ENCODE results near the gene HPGD. TPM values are rescaled to one million over a fixed set of nuclear protein-coding genes. Genes with fewer than 3 reads are reported as not detected.

Gene HPGD
- total RNA-seq, 4 donors from 2014 or later, result 69.0 to 143 (median 108) TPM

DNA sequence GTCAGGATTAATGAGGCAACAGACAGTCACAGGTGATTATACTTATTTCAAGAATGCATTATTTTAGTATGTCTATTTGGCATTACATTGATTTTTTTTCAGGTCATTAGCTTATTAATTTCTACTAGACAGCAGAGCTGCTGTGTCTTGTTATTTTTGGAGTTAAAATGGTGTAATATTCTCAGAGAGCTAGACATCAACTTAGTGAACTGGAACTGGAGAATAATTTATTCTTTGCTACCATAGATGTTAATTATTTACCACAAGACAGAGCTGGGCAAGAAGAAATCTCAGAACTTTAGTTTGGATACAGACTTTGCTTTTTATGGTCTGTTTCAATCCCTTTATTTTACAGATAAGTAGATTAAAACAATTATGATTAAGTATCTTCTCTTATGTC, 10.2 kb upstream of the HPGD start:
- Histone ChIP-seq H3K27me3 (no peaks in the 10 kb centered on the region), H3K4me3 (no peak overlapping the region), H3K36me3 (no peaks in the 10 kb centered on the region), H3K27ac (no peak overlapping the region), H3K4me1 (no peaks in the 10 kb centered on the region), H3K9me3 (no peaks in the 10 kb centered on the region)
- TF ChIP-seq POLR2AphosphoS5 (IDR thresholded peaks at IDR 0.05) (no peak), EP300 (IDR thresholded peaks at IDR 0.05) (no peak), POLR2A (IDR thresholded peaks at IDR 0.05) (no peak)
- TF ChIP-seq, protein P1, sequence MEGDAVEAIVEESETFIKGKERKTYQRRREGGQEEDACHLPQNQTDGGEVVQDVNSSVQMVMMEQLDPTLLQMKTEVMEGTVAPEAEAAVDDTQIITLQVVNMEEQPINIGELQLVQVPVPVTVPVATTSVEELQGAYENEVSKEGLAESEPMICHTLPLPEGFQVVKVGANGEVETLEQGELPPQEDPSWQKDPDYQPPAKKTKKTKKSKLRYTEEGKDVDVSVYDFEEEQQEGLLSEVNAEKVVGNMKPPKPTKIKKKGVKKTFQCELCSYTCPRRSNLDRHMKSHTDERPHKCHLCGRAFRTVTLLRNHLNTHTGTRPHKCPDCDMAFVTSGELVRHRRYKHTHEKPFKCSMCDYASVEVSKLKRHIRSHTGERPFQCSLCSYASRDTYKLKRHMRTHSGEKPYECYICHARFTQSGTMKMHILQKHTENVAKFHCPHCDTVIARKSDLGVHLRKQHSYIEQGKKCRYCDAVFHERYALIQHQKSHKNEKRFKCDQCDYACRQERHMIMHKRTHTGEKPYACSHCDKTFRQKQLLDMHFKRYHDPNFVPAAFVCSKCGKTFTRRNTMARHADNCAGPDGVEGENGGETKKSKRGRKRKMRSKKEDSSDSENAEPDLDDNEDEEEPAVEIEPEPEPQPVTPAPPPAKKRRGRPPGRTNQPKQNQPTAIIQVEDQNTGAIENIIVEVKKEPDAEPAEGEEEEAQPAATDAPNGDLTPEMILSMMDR (IDR thresholded peaks at IDR 0.05), result no peak
- no peak for DNase-seq (ENCODE audit: low spot score in 2 of 2)

DNA sequence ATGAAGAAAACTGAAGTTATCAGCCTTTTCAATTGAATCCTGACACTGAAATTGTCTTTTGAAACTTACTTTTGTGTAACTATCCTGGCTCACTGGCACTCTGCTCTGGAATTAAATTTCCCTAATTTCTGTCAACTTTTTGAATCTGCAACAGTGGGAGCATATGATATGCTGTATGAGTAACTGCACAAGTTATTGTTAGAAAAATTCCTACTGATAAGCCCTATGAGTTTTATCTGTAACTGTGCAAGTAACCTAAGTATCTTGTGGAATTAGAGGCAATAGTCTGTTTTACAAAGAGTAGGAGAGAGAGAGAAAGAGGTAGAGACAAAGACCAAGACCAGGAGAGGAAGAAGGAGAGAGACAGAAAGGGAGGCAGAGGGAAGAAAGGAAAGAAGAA, 9.2 kb upstream of the HPGD start:
- H3K27me3 ChIP-seq, result no peaks in the 10 kb centered on the region
- H3K27ac ChIP-seq, result no peak overlapping the region
- no peaks in the 10 kb centered on the region for H3K36me3 ChIP-seq
- TF ChIP-seq POLR2AphosphoS5 (IDR thresholded peaks at IDR 0.05), result no peak
- no peak for TF ChIP-seq POLR2A (IDR thresholded peaks at IDR 0.05)
- no peak for TF ChIP-seq EP300 (IDR thresholded peaks at IDR 0.05)
- TF ChIP-seq, protein P1 (IDR thresholded peaks at IDR 0.05), result no peak
- no peaks in the 10 kb centered on the region for H3K4me1 ChIP-seq
- no peaks in the 10 kb centered on the region for H3K9me3 ChIP-seq
- DNase-seq (ENCODE audit: low spot score in 2 of 2), result no peak
- H3K4me3 ChIP-seq, result no peak overlapping the region

DNA sequence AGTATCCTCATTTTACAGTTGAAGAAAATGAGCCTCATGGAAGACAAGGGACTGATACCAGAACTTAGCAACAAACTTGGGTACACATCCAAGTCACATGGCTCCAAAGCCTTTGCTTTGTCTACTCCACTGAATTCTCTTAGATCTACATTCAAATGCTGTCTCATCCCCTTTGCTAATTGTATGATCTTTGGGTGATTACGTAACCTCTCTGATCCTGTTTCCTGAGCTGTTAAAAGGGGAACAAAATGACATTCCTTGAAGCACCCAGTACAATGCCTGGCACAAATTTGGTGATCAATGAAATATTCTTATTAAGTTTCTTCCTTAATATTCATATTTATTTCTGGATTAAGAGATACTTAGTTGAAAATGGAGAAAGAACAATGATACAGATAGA, 5.9 kb upstream of the HPGD start:
- H3K27me3 ChIP-seq, result no peaks in the 10 kb centered on the region
- H3K36me3 ChIP-seq, result no peaks in the 10 kb centered on the region
- H3K4me3 ChIP-seq, result no peak overlapping the region
- H3K9me3 ChIP-seq, result no peaks in the 10 kb centered on the region
- TF ChIP-seq, protein P1 (IDR thresholded peaks at IDR 0.05), result no peak
- TF ChIP-seq POLR2AphosphoS5 (IDR thresholded peaks at IDR 0.05) (no peak), EP300 (IDR thresholded peaks at IDR 0.05) (no peak)
- H3K4me1 ChIP-seq, result peaks cover 7% of the 10 kb centered on the region
- 84% methylated on average over 1 of the region's 1 CpG for WGBS
- DNase-seq (ENCODE audit: low spot score in 2 of 2), result no peak
- no peak overlapping the region for H3K27ac ChIP-seq

DNA sequence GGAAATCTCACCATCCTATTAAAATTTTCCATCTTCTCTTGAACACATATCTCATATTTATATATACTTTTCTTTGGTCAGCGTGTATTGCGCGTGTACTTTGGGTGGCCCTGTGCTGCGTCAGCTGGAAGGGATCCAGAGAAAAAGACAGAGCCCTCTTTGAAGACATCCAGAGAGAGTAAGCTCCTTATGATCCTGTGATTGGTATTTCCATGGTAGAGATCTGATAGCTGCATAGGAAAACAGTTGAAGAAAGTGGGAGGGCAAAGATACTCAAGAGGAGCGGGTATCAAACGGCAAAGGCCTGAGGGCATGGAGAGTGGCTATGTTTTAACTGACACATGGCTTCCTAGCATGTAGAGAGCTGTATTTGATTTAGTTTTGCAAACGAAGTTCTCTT, 4.4 kb upstream of the HPGD start:
- Histone ChIP-seq H3K27ac (no peak overlapping the region), H3K4me3 (no peak overlapping the region), H3K4me1 (peaks cover 7% of the 10 kb centered on the region), H3K36me3 (no peaks in the 10 kb centered on the region), H3K27me3 (no peaks in the 10 kb centered on the region), H3K9me3 (no peaks in the 10 kb centered on the region)
- DNase-seq (ENCODE audit: low spot score in 2 of 2), result no peak
- WGBS, result 75% methylated on average over 7 of the region's 7 CpGs
- TF ChIP-seq, protein P1 (IDR thresholded peaks at IDR 0.05), result no peak
- TF ChIP-seq POLR2A (IDR thresholded peaks at IDR 0.05), result no peak
- TF ChIP-seq EP300 (IDR thresholded peaks at IDR 0.05), result no peak
- no peak for TF ChIP-seq POLR2AphosphoS5 (IDR thresholded peaks at IDR 0.05)

DNA sequence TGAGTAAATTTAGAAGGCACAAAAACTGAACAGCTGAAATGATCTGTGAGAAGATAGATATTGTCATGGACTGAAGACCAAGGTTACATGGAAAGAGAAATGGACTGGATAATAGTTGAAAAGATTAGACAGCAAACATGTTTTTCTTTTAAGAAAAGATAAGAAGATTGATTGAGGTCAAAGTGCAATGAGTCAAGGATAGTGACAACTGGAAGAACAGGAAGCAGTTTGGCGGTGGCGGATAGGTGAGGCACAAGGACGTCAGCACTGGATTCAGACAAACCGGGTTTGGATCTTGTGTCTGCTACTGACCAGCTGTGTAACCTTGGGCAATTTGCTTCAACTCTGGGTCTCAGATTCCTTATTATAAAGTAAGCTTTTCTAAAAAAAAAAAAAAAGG, 2.0 kb upstream of the HPGD start:
- no peak overlapping the region for H3K27ac ChIP-seq
- TF ChIP-seq, protein P1 (IDR thresholded peaks at IDR 0.05), result no peak
- TF ChIP-seq EP300 (IDR thresholded peaks at IDR 0.05) (no peak), POLR2A (IDR thresholded peaks at IDR 0.05) (no peak), POLR2AphosphoS5 (IDR thresholded peaks at IDR 0.05) (no peak)
- DNase-seq (ENCODE audit: low spot score in 2 of 2), result no peak
- H3K4me3 ChIP-seq, result no peak overlapping the region
- H3K4me1 ChIP-seq, result peaks cover 11% of the 10 kb centered on the region
- H3K36me3 ChIP-seq, result no peaks in the 10 kb centered on the region
- WGBS, result 41% methylated on average over 4 of the region's 4 CpGs
- no peaks in the 10 kb centered on the region for H3K27me3 ChIP-seq
- H3K9me3 ChIP-seq, result no peaks in the 10 kb centered on the region

Measured in suprapubic skin (tissue), 4 donors.